Measurements from ENCODE around the gene MRPS9.

The MRPS9 gene

GRCh38 chr2:105141099-105141614 is 103.3 kb downstream of the MRPS9 start:
- Histone ChIP-seq H4K8ac (ENCODE audit: low read depth, low read length) (no peak overlapping the region), H2BK5ac (ENCODE audit: low read length) (no peak overlapping the region), H3K4ac (ENCODE audit: low read depth, low read length) (no peak overlapping the region), H2AK5ac (ENCODE audit: low read length) (no peak overlapping the region), H3K18ac (ENCODE audit: low read length) (no peak overlapping the region), H3K36me3 (ENCODE audit: control insufficient read depth, insufficient read depth, low read length) (no peaks in the 10 kb centered on the region), H3K4me3 (ENCODE audit: low read length) (no peak overlapping the region), H3K79me2 (ENCODE audit: control insufficient read depth, insufficient read depth, low read length) (no peaks in the 10 kb centered on the region), H3K27me3 (ENCODE audit: insufficient read depth, low read length, poor library complexity) (no peaks in the 10 kb centered on the region), H2BK120ac (ENCODE audit: low read depth, low read length) (no peak overlapping the region), H3K4me2 (ENCODE audit: low read length) (no peak overlapping the region), H3K23ac (ENCODE audit: low read length) (no peak overlapping the region), H2BK15ac (replicated peaks; ENCODE audit: low read depth) (no peak overlapping the region), H3K4me1 (ENCODE audit: control insufficient read depth, low read depth, low read length) (peaks cover 9% of the 10 kb centered on the region), H4K5ac (ENCODE audit: low read length) (no peak overlapping the region), H3K79me1 (ENCODE audit: low read length) (no peaks in the 10 kb centered on the region), H3K56ac (ENCODE audit: low read length) (no peak overlapping the region), H3K27ac (ENCODE audit: low read depth, low read length) (no peak overlapping the region), H3K9ac (ENCODE audit: low read length) (no peak overlapping the region)
- no CpG with 5 or more reads among the region's 4 CpGs for WGBS (ENCODE audit: extremely low coverage, insufficient coverage, low lambda C conversion rate)
- DNase-seq, result no peak

DNA sequence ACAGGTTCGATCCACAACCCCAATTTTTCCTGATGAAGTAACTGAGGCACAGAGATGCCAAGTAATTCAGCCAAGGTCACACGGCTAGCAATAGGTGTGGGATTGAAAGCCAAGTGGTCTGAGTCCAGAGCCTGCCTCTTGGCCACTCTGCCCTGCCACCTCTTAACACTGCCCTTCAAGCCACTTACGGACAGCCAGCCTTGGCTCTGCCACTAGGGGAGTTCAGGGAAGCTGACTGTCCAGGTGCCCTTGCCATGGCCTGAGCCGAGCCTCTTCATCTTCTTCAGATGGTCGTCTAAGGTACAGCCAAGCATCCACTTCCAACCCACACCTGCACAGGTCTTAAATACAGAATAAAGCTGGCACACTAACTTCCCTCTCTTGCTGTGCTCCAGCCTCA is 104.4 kb downstream of the MRPS9 start:
- no peak overlapping the region for H4K8ac ChIP-seq (ENCODE audit: low read depth, low read length)
- no peak overlapping the region for H3K56ac ChIP-seq (ENCODE audit: low read length)
- H3K4me1 ChIP-seq (ENCODE audit: control insufficient read depth, low read depth, low read length), result peaks cover 9% of the 10 kb centered on the region
- H3K18ac ChIP-seq (ENCODE audit: low read length), result no peak overlapping the region
- H2BK120ac ChIP-seq (ENCODE audit: low read depth, low read length), result no peak overlapping the region
- DNase-seq, result no peak
- H3K79me2 ChIP-seq (ENCODE audit: control insufficient read depth, insufficient read depth, low read length), result no peaks in the 10 kb centered on the region
- no peaks in the 10 kb centered on the region for H3K27me3 ChIP-seq (ENCODE audit: insufficient read depth, low read length, poor library complexity)
- no peak overlapping the region for H3K9ac ChIP-seq (ENCODE audit: low read length)
- no peak overlapping the region for H2BK5ac ChIP-seq (ENCODE audit: low read length)
- no peak overlapping the region for H3K4ac ChIP-seq (ENCODE audit: low read depth, low read length)
- no peaks in the 10 kb centered on the region for H3K36me3 ChIP-seq (ENCODE audit: control insufficient read depth, insufficient read depth, low read length)
- H2AK5ac ChIP-seq (ENCODE audit: low read length), result no peak overlapping the region
- H3K4me2 ChIP-seq (ENCODE audit: low read length), result no peak overlapping the region
- WGBS (ENCODE audit: extremely low coverage, insufficient coverage, low lambda C conversion rate), result no CpG with 5 or more reads among the region's 5 CpGs
- no peak overlapping the region for H3K27ac ChIP-seq (ENCODE audit: low read depth, low read length)
- no peak overlapping the region for H4K5ac ChIP-seq (ENCODE audit: low read length)
- no peak overlapping the region for H3K4me3 ChIP-seq (ENCODE audit: low read length)
- H2BK15ac ChIP-seq (replicated peaks; ENCODE audit: low read depth), result no peak overlapping the region
- H3K23ac ChIP-seq (ENCODE audit: low read length), result no peak overlapping the region
- H3K79me1 ChIP-seq (ENCODE audit: low read length), result no peaks in the 10 kb centered on the region

- no peaks in the 10 kb centered on the region for H3K27me3 ChIP-seq (ENCODE audit: insufficient read depth, low read length, poor library complexity)
- H3K79me2 ChIP-seq (ENCODE audit: control insufficient read depth, insufficient read depth, low read length), result no peaks in the 10 kb centered on the region
- H3K4me3 ChIP-seq (ENCODE audit: low read length), result no peak overlapping the region
These were observed 105.2 kb downstream of the MRPS9 start for GRCh38 chr2:105143094-105143466.

GRCh38 chr2:105143467-105144151 is 105.7 kb downstream of the MRPS9 start:
- peak overlapping the region; percentile 63 for H3K4ac ChIP-seq (ENCODE audit: low read depth, low read length)
- H2BK5ac ChIP-seq (ENCODE audit: low read length), result no peak overlapping the region
- H4K8ac ChIP-seq (ENCODE audit: low read depth, low read length), result no peak overlapping the region
- H3K36me3 ChIP-seq (ENCODE audit: control insufficient read depth, insufficient read depth, low read length), result no peaks in the 10 kb centered on the region
- H3K4me2 ChIP-seq (ENCODE audit: low read length), result peak overlapping the region; percentile 66
- H3K9ac ChIP-seq (ENCODE audit: low read length), result peak overlapping the region; percentile 48
- no peaks in the 10 kb centered on the region for H3K79me1 ChIP-seq (ENCODE audit: low read length)
- H3K56ac ChIP-seq (ENCODE audit: low read length), result peak overlapping the region; percentile 73
- peaks cover 9% of the 10 kb centered on the region for H3K4me1 ChIP-seq (ENCODE audit: control insufficient read depth, low read depth, low read length)
- no peak overlapping the region for H2BK120ac ChIP-seq (ENCODE audit: low read depth, low read length)
- H3K18ac ChIP-seq (ENCODE audit: low read length), result peak overlapping the region; percentile 85
- H3K27ac ChIP-seq (ENCODE audit: low read depth, low read length), result no peak overlapping the region
- no CpG with 5 or more reads among the region's 53 CpGs for WGBS (ENCODE audit: extremely low coverage, insufficient coverage, low lambda C conversion rate)
- peak overlapping the region; percentile 29 for H2BK15ac ChIP-seq (replicated peaks; ENCODE audit: low read depth)
- peak overlapping the region; percentile 33 for H3K4me3 ChIP-seq (ENCODE audit: low read length)
- no peaks in the 10 kb centered on the region for H3K79me2 ChIP-seq (ENCODE audit: control insufficient read depth, insufficient read depth, low read length)
- H2AK5ac ChIP-seq (ENCODE audit: low read length), result no peak overlapping the region
- peak; percentile 34 for DNase-seq
- no peaks in the 10 kb centered on the region for H3K27me3 ChIP-seq (ENCODE audit: insufficient read depth, low read length, poor library complexity)
- H3K23ac ChIP-seq (ENCODE audit: low read length), result no peak overlapping the region
- H4K5ac ChIP-seq (ENCODE audit: low read length), result no peak overlapping the region

More at GRCh38 chr2:105143094-105143466, 105.2 kb downstream of the MRPS9 start:
- no peak overlapping the region for H3K4me2 ChIP-seq (ENCODE audit: low read length)
- no peak overlapping the region for H3K18ac ChIP-seq (ENCODE audit: low read length)
- H3K27ac ChIP-seq (ENCODE audit: low read depth, low read length), result no peak overlapping the region
- H4K8ac ChIP-seq (ENCODE audit: low read depth, low read length), result no peak overlapping the region
- WGBS (ENCODE audit: extremely low coverage, insufficient coverage, low lambda C conversion rate), result 100% methylated on average over 1 of the region's 6 CpGs
- no peak overlapping the region for H2BK120ac ChIP-seq (ENCODE audit: low read depth, low read length)
- peak overlapping the region; percentile 73 for H3K56ac ChIP-seq (ENCODE audit: low read length)
- H3K23ac ChIP-seq (ENCODE audit: low read length), result no peak overlapping the region
- no peak overlapping the region for H2AK5ac ChIP-seq (ENCODE audit: low read length)
- no peak overlapping the region for H2BK15ac ChIP-seq (replicated peaks; ENCODE audit: low read depth)
- H2BK5ac ChIP-seq (ENCODE audit: low read length), result no peak overlapping the region
- H3K79me1 ChIP-seq (ENCODE audit: low read length), result no peaks in the 10 kb centered on the region
- H3K4me1 ChIP-seq (ENCODE audit: control insufficient read depth, low read depth, low read length), result peaks cover 9% of the 10 kb centered on the region
- no peak overlapping the region for H3K9ac ChIP-seq (ENCODE audit: low read length)
- no peak overlapping the region for H4K5ac ChIP-seq (ENCODE audit: low read length)
- no peaks in the 10 kb centered on the region for H3K36me3 ChIP-seq (ENCODE audit: control insufficient read depth, insufficient read depth, low read length)
- no peak overlapping the region for H3K4ac ChIP-seq (ENCODE audit: low read depth, low read length)
- DNase-seq, result no peak

DNA sequence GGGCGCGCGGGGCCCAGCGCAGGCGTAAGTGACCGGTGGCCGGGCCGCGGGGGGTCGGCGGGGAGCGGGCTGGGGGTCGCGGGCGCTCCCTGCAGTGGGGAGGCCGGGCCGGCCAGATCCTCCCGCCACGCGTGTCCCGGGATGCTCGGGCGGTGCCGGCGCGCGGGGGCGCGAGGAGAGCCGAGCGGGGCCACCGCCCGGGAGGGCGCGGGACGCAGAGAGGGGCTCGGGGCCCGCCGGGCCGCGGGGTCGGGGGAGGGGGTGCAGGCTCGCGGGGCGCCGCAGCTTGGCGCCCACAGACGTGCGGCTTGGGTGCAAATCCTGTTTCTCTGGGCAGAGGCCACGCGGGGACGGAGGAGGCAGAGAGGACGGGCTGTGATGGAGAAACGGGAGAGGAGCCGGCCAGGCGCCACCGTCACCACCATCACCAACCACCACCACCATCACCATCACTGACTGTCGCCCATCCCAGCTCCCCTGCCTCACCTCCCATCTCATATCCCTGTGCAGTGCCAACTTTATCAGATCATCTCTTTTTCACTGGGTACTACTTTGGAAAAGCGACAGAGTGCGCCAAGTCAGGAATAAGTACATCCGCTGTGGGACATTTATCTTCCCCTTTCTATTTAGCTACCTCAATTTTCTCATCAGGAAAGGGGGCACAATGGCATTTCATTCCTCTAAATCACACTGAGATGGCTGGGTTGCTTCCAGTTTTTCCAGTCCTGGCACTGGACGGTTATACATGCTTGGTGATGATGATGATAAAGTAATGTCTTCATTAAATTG is 106.5 kb downstream of the MRPS9 start:
- H3K27ac ChIP-seq (ENCODE audit: low read depth, low read length), result no peak overlapping the region
- peak overlapping the region; percentile 73 for H3K56ac ChIP-seq (ENCODE audit: low read length)
- H3K79me1 ChIP-seq (ENCODE audit: low read length), result no peaks in the 10 kb centered on the region
- H3K4me2 ChIP-seq (ENCODE audit: low read length), result peak overlapping the region; percentile 15
- H3K4me3 ChIP-seq (ENCODE audit: low read length), result peak overlapping the region; percentile 5
- H4K5ac ChIP-seq (ENCODE audit: low read length), result no peak overlapping the region
- H4K8ac ChIP-seq (ENCODE audit: low read depth, low read length), result no peak overlapping the region
- H3K23ac ChIP-seq (ENCODE audit: low read length), result peak overlapping the region; percentile 54
- DNase-seq, result no peak
- no CpG with 5 or more reads among the region's 62 CpGs for WGBS (ENCODE audit: extremely low coverage, insufficient coverage, low lambda C conversion rate)
- H2BK5ac ChIP-seq (ENCODE audit: low read length), result no peak overlapping the region
- no peaks in the 10 kb centered on the region for H3K27me3 ChIP-seq (ENCODE audit: insufficient read depth, low read length, poor library complexity)
- no peak overlapping the region for H2BK120ac ChIP-seq (ENCODE audit: low read depth, low read length)
- H3K4ac ChIP-seq (ENCODE audit: low read depth, low read length), result peak overlapping the region; percentile 63
- no peak overlapping the region for H2AK5ac ChIP-seq (ENCODE audit: low read length)
- peaks cover 9% of the 10 kb centered on the region for H3K4me1 ChIP-seq (ENCODE audit: control insufficient read depth, low read depth, low read length)
- peak overlapping the region; percentile 85 for H3K18ac ChIP-seq (ENCODE audit: low read length)
- H2BK15ac ChIP-seq (replicated peaks; ENCODE audit: low read depth), result peak overlapping the region; percentile 29
- H3K9ac ChIP-seq (ENCODE audit: low read length), result peak overlapping the region; percentile 48
- H3K79me2 ChIP-seq (ENCODE audit: control insufficient read depth, insufficient read depth, low read length), result no peaks in the 10 kb centered on the region
- H3K36me3 ChIP-seq (ENCODE audit: control insufficient read depth, insufficient read depth, low read length), result no peaks in the 10 kb centered on the region
